ENCODE data around the gene RET. TPM values are rescaled to one million over a fixed set of nuclear protein-coding genes. Genes with fewer than 3 reads are reported as not detected.

The RET gene
- total and polyA plus RNA-seq, 2 experiments from 2014 or later, result 0.50 TPM; not detected in 1

Other genes with a start within 250 kb of the RET start
- gene CSGALNACT2, start 61.4 kb downstream of the RET start, total RNA-seq, result 13.9 and 15.2 TPM in 2 replicates
- 7.7 and 8.9 TPM in 2 replicates for gene CSGALNACT2, start 61.4 kb downstream of the RET start, polyA plus RNA-seq
- gene RASGEF1A, start 190.0 kb downstream of the RET start, total RNA-seq, result 2.2 and 2.7 TPM in 2 replicates
- gene RASGEF1A, start 190.0 kb downstream of the RET start, polyA plus RNA-seq, result 1.4 and 1.5 TPM in 2 replicates

Measured in hepatocyte (in vitro differentiated cells).